ENCODE data around the gene IL1R1. TPM values are rescaled to one million over a fixed set of nuclear protein-coding genes. Genes with fewer than 3 reads are reported as not detected.

IL1R1 gene
- total and polyA plus RNA-seq, 10 of the 15 experiments (the other 5 are each of a cell fraction or from before 2014, with no cell fraction given): 0.17 to 13.2 (median 0.53) TPM

DNA sequence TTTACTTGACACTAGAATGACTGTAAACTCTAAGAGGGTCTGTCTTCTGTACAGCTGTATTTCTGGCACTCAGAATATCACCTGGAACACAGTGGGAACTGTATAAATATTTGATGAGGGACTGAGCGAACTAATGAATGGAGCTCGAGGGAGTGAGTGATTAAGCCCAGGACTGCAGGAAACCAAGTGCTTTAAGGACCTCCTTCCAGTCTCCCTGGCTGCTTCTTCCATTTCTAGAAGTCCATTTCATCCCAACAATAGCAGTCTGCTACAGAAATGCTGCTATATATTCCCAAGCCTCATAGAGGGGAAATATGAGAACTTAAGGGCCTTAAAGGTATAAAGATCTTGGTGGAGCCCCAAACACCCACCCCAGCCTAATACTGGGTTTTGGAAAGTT lies 41.5 kb downstream of the IL1R1 start:
- Histone ChIP-seq H3K4me3 (no peak overlapping the region), H3K4me1 (ENCODE audit: control insufficient read depth, insufficient read depth, low read length) (no peaks in the 10 kb centered on the region), H4K20me1 (ENCODE audit: control insufficient read depth, insufficient read depth) (no peaks in the 10 kb centered on the region), H3K79me2 (ENCODE audit: control insufficient read depth, insufficient read depth, low read length) (no peaks in the 10 kb centered on the region), H3K27me3 (replicated peaks in 1 of 2; ENCODE audit: control insufficient read depth in 2 of 2, insufficient read depth in 2 of 2, low read length in 1 of 2) (no peaks in the 10 kb centered on the region; a peak in 2 of 4 replicates), H3K36me3 (ENCODE audit: control insufficient read depth in 2 of 2, insufficient read depth in 2 of 2, low read length in 1 of 2) (no peaks in the 10 kb centered on the region), H2AFZ (ENCODE audit: control insufficient read depth, low read depth, low read length) (no peak overlapping the region), H3K9ac (ENCODE audit: control insufficient read depth, insufficient read depth, low read length) (no peak overlapping the region), H3K4me2 (ENCODE audit: control insufficient read depth, insufficient read depth) (no peak overlapping the region), H3K9me3 (replicated peaks; ENCODE audit: control insufficient read depth, insufficient read depth, low read length) (no peaks in the 10 kb centered on the region; the same call in 2 of the 3 replicates), H3K27ac (ENCODE audit: control insufficient read depth, insufficient read depth) (no peak overlapping the region)
- in situ Hi-C loops (cut with MboI): no loop called here
- no peak for DNase-seq (ENCODE audit: low read depth, low spot score)
- no TSS peak for BruUV-seq (replicated peaks)
- TF ChIP-seq CBX3 (IDR thresholded peaks at IDR 0.05; ENCODE audit: borderline replicate concordance, low read depth) (no peak), SMC3 (IDR thresholded peaks at IDR 0.05; ENCODE audit: borderline replicate concordance, low read length) (no peak), BMI1 (IDR thresholded peaks at IDR 0.05; ENCODE audit: borderline replicate concordance) (no peak), ASH2L (IDR thresholded peaks at IDR 0.05; ENCODE audit: borderline replicate concordance, low read depth) (no peak), TARDBP (IDR thresholded peaks at IDR 0.05; ENCODE audit: borderline replicate concordance) (no peak), SMAD1 (IDR thresholded peaks at IDR 0.05; ENCODE audit: low read depth, partially characterized antibody) (no peak)
- TF ChIP-seq, protein P1, sequence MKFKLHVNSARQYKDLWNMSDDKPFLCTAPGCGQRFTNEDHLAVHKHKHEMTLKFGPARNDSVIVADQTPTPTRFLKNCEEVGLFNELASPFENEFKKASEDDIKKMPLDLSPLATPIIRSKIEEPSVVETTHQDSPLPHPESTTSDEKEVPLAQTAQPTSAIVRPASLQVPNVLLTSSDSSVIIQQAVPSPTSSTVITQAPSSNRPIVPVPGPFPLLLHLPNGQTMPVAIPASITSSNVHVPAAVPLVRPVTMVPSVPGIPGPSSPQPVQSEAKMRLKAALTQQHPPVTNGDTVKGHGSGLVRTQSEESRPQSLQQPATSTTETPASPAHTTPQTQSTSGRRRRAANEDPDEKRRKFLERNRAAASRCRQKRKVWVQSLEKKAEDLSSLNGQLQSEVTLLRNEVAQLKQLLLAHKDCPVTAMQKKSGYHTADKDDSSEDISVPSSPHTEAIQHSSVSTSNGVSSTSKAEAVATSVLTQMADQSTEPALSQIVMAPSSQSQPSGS (IDR thresholded peaks at IDR 0.05; ENCODE audit: low read length): no peak
- TF ChIP-seq, protein P2, sequence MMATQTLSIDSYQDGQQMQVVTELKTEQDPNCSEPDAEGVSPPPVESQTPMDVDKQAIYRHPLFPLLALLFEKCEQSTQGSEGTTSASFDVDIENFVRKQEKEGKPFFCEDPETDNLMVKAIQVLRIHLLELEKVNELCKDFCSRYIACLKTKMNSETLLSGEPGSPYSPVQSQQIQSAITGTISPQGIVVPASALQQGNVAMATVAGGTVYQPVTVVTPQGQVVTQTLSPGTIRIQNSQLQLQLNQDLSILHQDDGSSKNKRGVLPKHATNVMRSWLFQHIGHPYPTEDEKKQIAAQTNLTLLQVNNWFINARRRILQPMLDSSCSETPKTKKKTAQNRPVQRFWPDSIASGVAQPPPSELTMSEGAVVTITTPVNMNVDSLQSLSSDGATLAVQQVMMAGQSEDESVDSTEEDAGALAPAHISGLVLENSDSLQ (IDR thresholded peaks at IDR 0.05): no peak
- TF ChIP-seq, protein P3, sequence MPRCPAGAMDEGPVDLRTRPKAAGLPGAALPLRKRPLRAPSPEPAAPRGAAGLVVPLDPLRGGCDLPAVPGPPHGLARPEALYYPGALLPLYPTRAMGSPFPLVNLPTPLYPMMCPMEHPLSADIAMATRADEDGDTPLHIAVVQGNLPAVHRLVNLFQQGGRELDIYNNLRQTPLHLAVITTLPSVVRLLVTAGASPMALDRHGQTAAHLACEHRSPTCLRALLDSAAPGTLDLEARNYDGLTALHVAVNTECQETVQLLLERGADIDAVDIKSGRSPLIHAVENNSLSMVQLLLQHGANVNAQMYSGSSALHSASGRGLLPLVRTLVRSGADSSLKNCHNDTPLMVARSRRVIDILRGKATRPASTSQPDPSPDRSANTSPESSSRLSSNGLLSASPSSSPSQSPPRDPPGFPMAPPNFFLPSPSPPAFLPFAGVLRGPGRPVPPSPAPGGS (IDR thresholded peaks at IDR 0.05; ENCODE audit: borderline replicate concordance, insufficient read depth, low read depth, low read length, poor library complexity, severe bottlenecking): no peak
- ChIA-PET POLR2A (no interaction called here), CTCF (interaction anchor here (0.9 to 1.9 kb wide), 3 partner anchors 11 to 276 kb away, joined by 3 to 9 read pairs (median 4); no protein-coding TSS in a partner anchor), RAD21 (ENCODE audit: unreplicated experiment) (interaction anchor here (1.1 to 1.5 kb wide), 2 partner anchors 57 to 159 kb away, joined by 4 to 5 read pairs; no protein-coding TSS in a partner anchor), SMC1A (ENCODE audit: uncharacterized antibody, unreplicated experiment) (interaction anchor here (1.1 to 1.6 kb wide), 4 partner anchors 45 to 97 kb away, joined by 3 to 4 read pairs (median 3); no protein-coding TSS in a partner anchor)
- WGBS (ENCODE audit: insufficient coverage, insufficient replicate concordance, low lambda C conversion rate, missing lambda C conversion rate): 0% methylated on average over 2 of the region's 2 CpGs
- no peak for FAIRE-seq
- intact Hi-C loops (cut with micrococcal nuclease; ENCODE audit: unreplicated experiment): no loop called here
- ATAC-seq: no peak
